ENCODE data around the gene SHBG. TPM values are rescaled to one million over a fixed set of nuclear protein-coding genes. Genes with fewer than 3 reads are reported as not detected.

Gene SHBG
- total RNA-seq, 1 donor from 2014 or later, result not detected

- peaks cover 61% of the 10 kb centered on the region for H3K36me3 ChIP-seq
- no peak overlapping the region for H3K27ac ChIP-seq
- DNase-seq (peak; percentile 3), ATAC-seq (no peak)
- intact Hi-C loops (cut with DNase I), result no loop called here
- no peaks in the 10 kb centered on the region for H3K9me3 ChIP-seq
- TF ChIP-seq CTCF (IDR thresholded peaks at IDR 0.05), result no peak
- peaks cover under 1% of the 10 kb centered on the region for H3K4me1 ChIP-seq
- H3K27me3 ChIP-seq (ENCODE audit: low read depth), result no peaks in the 10 kb centered on the region
- H3K4me3 ChIP-seq, result no peak overlapping the region
These were observed 23.7 kb upstream of the SHBG start for GRCh38 chr17:7606280-7606679.

GRCh38 chr17:7610641-7611040 is 19.3 kb upstream of the SHBG start:
- no peaks in the 10 kb centered on the region for H3K9me3 ChIP-seq
- H3K36me3 ChIP-seq, result peaks cover 19% of the 10 kb centered on the region
- no peak overlapping the region for H3K4me3 ChIP-seq
- H3K27ac ChIP-seq, result no peak overlapping the region
- ATAC-seq, result no peak
- intact Hi-C loops (cut with DNase I), result no loop called here
- TF ChIP-seq CTCF (IDR thresholded peaks at IDR 0.05), result no peak
- peaks cover 33% of the 10 kb centered on the region for H3K4me1 ChIP-seq
- no peaks in the 10 kb centered on the region for H3K27me3 ChIP-seq (ENCODE audit: low read depth)
- peak; percentile 28 for DNase-seq

- no peaks in the 10 kb centered on the region for H3K27me3 ChIP-seq (ENCODE audit: low read depth)
- ATAC-seq (no peak), DNase-seq (no peak)
- H3K36me3 ChIP-seq, result peaks cover 15% of the 10 kb centered on the region
- intact Hi-C loops (cut with DNase I), result no loop called here
- H3K4me3 ChIP-seq, result no peak overlapping the region
- H3K9me3 ChIP-seq, result no peaks in the 10 kb centered on the region
- H3K4me1 ChIP-seq, result peaks cover 33% of the 10 kb centered on the region
- H3K27ac ChIP-seq, result no peak overlapping the region
- TF ChIP-seq CTCF (IDR thresholded peaks at IDR 0.05), result no peak
These were observed 18.2 kb upstream of the SHBG start for GRCh38 chr17:7611635-7612293.

- no peak for TF ChIP-seq CTCF (IDR thresholded peaks at IDR 0.05)
- DNase-seq (no peak), ATAC-seq (no peak)
- no peaks in the 10 kb centered on the region for H3K27me3 ChIP-seq (ENCODE audit: low read depth)
- H3K4me3 ChIP-seq, result no peak overlapping the region
- no peak overlapping the region for H3K27ac ChIP-seq
- H3K9me3 ChIP-seq, result no peaks in the 10 kb centered on the region
- H3K36me3 ChIP-seq, result peaks cover 15% of the 10 kb centered on the region
- H3K4me1 ChIP-seq, result peaks cover 33% of the 10 kb centered on the region
- intact Hi-C loops (cut with DNase I), result no loop called here
These were observed 17.7 kb upstream of the SHBG start for GRCh38 chr17:7612294-7612640.

- Histone ChIP-seq H3K36me3 (peaks cover 15% of the 10 kb centered on the region), H3K27ac (peak overlapping the region; percentile 88), H3K9me3 (no peaks in the 10 kb centered on the region), H3K4me3 (peak overlapping the region; percentile 92), H3K4me1 (peaks cover 33% of the 10 kb centered on the region), H3K27me3 (ENCODE audit: low read depth) (no peaks in the 10 kb centered on the region)
- intact Hi-C loops (cut with DNase I), result no loop called here
- ATAC-seq, result no peak
- TF ChIP-seq CTCF (IDR thresholded peaks at IDR 0.05), result no peak
- peak; percentile 28 for DNase-seq
These were observed 16.0 kb upstream of the SHBG start for GRCh38 chr17:7613769-7614424.
